ENCODE measurements around the gene PTPRK. TPM values are rescaled to one million over a fixed set of nuclear protein-coding genes. Genes with fewer than 3 reads are reported as not detected.

PTPRK gene
- total RNA-seq, 4 donors from 2014 or later = 7.3 to 22.9 (median 13.0) TPM

- Histone ChIP-seq H3K4me1 (no peaks in the 10 kb centered on the region), H3K36me3 (no peaks in the 10 kb centered on the region), H3K27ac (no peak overlapping the region), H3K27me3 (no peaks in the 10 kb centered on the region), H3K9me3 (no peaks in the 10 kb centered on the region), H3K4me3 (no peak overlapping the region)
- TF ChIP-seq, protein P1, sequence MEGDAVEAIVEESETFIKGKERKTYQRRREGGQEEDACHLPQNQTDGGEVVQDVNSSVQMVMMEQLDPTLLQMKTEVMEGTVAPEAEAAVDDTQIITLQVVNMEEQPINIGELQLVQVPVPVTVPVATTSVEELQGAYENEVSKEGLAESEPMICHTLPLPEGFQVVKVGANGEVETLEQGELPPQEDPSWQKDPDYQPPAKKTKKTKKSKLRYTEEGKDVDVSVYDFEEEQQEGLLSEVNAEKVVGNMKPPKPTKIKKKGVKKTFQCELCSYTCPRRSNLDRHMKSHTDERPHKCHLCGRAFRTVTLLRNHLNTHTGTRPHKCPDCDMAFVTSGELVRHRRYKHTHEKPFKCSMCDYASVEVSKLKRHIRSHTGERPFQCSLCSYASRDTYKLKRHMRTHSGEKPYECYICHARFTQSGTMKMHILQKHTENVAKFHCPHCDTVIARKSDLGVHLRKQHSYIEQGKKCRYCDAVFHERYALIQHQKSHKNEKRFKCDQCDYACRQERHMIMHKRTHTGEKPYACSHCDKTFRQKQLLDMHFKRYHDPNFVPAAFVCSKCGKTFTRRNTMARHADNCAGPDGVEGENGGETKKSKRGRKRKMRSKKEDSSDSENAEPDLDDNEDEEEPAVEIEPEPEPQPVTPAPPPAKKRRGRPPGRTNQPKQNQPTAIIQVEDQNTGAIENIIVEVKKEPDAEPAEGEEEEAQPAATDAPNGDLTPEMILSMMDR (IDR thresholded peaks at IDR 0.05 in 4 of 5, conservative IDR thresholded peaks at IDR 0.05 in 1 of 5) = no peak
- no peak for TF ChIP-seq POLR2A (IDR thresholded peaks at IDR 0.05)
- DNase-seq (no peak), ATAC-seq (no peak)
- in situ Hi-C loops (cut with MboI; ENCODE audit: low sequenced_read_pairs in 4 of 4) (no loop called here), intact Hi-C loops (cut with DNase I; ENCODE audit: low total_unique reads) (no loop called here)
Measured at GRCh38 chr6:128033156-128033555, 487.2 kb downstream of the PTPRK start.

- Histone ChIP-seq H3K27ac (no peak overlapping the region), H3K4me1 (no peaks in the 10 kb centered on the region), H3K36me3 (no peaks in the 10 kb centered on the region), H3K9me3 (no peaks in the 10 kb centered on the region), H3K27me3 (no peaks in the 10 kb centered on the region), H3K4me3 (no peak overlapping the region)
- DNase-seq = no peak
- in situ Hi-C loops (cut with MboI; ENCODE audit: low sequenced_read_pairs in 4 of 4) (no loop called here), intact Hi-C loops (cut with DNase I; ENCODE audit: low total_unique reads) (no loop called here)
- ATAC-seq = no peak
- no peak for TF ChIP-seq POLR2A (IDR thresholded peaks at IDR 0.05)
- TF ChIP-seq, protein P1 (IDR thresholded peaks at IDR 0.05 in 4 of 5, conservative IDR thresholded peaks at IDR 0.05 in 1 of 5) = no peak
Measured at GRCh38 chr6:128032042-128032441, 488.4 kb downstream of the PTPRK start.

DNA sequence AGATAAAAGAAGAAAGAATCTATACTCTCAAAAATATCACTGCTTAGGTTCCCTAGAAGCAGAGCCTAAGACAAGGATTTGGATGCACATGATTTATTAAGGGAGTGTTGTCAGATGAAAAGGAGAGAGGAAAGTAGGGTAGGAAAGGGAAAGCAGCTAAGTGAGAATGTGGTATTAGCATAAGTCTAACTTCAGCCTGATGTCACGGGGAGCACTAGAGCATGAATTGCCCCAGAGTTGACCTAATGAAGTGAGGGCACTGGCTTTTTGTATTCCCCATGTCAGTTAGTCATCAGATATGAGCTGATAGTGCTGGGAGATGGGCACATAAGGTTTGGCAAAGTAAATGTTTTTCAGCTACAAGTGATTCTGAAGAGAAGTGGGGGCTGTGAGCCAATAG is 490.6 kb downstream of the PTPRK start:
- Histone ChIP-seq H3K27me3 (no peaks in the 10 kb centered on the region), H3K36me3 (no peaks in the 10 kb centered on the region), H3K27ac (no peak overlapping the region), H3K9me3 (no peaks in the 10 kb centered on the region), H3K4me1 (no peaks in the 10 kb centered on the region), H3K4me3 (no peak overlapping the region)
- intact Hi-C loops (cut with DNase I; ENCODE audit: low total_unique reads) = no loop called here
- in situ Hi-C loops (cut with MboI; ENCODE audit: low sequenced_read_pairs in 4 of 4) = no loop called here
- ATAC-seq (no peak), DNase-seq (no peak)
- TF ChIP-seq POLR2A (IDR thresholded peaks at IDR 0.05) = no peak
- TF ChIP-seq, protein P1 (IDR thresholded peaks at IDR 0.05 in 4 of 5, conservative IDR thresholded peaks at IDR 0.05 in 1 of 5) = no peak

DNA sequence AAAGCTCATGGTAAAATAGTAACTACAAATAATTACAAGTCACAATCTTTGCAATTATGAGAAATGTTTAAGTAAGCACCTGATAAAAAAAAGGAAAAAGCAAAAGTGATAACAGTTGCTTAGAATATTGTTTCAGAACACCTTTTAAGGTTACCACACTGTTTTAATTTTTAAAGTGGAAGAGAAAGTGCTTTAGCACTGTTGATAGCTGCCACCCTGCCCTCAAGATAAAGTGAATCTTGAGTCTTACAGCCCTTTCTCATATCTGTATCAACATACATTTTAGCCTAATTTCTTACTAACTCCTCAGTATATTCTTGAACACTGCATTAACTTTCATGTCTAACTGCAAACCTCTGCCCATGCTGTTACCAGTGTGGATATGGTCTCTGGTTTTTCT is 492.2 kb downstream of the PTPRK start:
- H3K36me3 ChIP-seq = no peaks in the 10 kb centered on the region
- no peak for TF ChIP-seq POLR2A (IDR thresholded peaks at IDR 0.05)
- TF ChIP-seq, protein P1 (IDR thresholded peaks at IDR 0.05 in 4 of 5, conservative IDR thresholded peaks at IDR 0.05 in 1 of 5) = no peak
- intact Hi-C loops (cut with DNase I; ENCODE audit: low total_unique reads) (no loop called here), in situ Hi-C loops (cut with MboI; ENCODE audit: low sequenced_read_pairs in 4 of 4) (no loop called here)
- no peaks in the 10 kb centered on the region for H3K9me3 ChIP-seq
- ATAC-seq (no peak), DNase-seq (no peak)
- no peaks in the 10 kb centered on the region for H3K27me3 ChIP-seq
- H3K4me1 ChIP-seq = no peaks in the 10 kb centered on the region
- H3K27ac ChIP-seq = no peak overlapping the region
- no peak overlapping the region for H3K4me3 ChIP-seq

DNA sequence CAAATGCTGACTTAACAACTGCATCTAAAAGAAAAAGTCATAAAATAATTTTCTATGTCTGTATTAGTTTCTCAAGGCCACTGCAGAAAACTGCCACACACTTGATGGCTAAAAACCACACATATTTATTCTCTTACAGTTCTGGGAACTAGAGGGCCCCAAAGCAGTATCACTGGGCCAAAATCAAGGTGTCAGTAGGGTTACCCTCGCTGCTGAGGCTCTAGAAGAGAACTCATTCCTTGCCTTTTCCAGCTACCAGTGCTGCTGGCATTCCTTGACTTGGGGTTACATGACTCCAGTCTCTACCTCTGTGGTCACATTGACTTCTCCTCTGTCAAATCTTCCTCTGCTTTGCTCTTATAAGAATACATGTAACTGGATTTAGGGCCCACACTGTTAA is 494.9 kb downstream of the PTPRK start:
- ATAC-seq = no peak
- H3K4me3 ChIP-seq = no peak overlapping the region
- intact Hi-C loops (cut with DNase I; ENCODE audit: low total_unique reads) = no loop called here
- TF ChIP-seq, protein P1 (IDR thresholded peaks at IDR 0.05 in 4 of 5, conservative IDR thresholded peaks at IDR 0.05 in 1 of 5) = no peak
- TF ChIP-seq POLR2A (IDR thresholded peaks at IDR 0.05) = no peak
- in situ Hi-C loops (cut with MboI; ENCODE audit: low sequenced_read_pairs in 4 of 4) = no loop called here
- H3K4me1 ChIP-seq = no peaks in the 10 kb centered on the region
- no peak overlapping the region for H3K27ac ChIP-seq
- DNase-seq = no peak
- H3K36me3 ChIP-seq = no peaks in the 10 kb centered on the region
- no peaks in the 10 kb centered on the region for H3K27me3 ChIP-seq
- H3K9me3 ChIP-seq = no peaks in the 10 kb centered on the region
